ENCODE measurements around the gene ANLN. TPM values are rescaled to one million over a fixed set of nuclear protein-coding genes. Genes with fewer than 3 reads are reported as not detected.
"Not testable (repeated sequence)": the region's sequence is repeated elsewhere in the genome, so short reads cannot be mapped to it uniquely, and the experiment has no call there.

Gene ANLN
- total RNA-seq, 2 experiments from 2014 or later = 65.1 to 69.0 TPM

GRCh38 chr7:36466001-36466400, 76.3 kb downstream of the ANLN start:
- H3K4me3 Mint-ChIP-seq; H3K36me3 Mint-ChIP-seq (ENCODE audit: low read depth); H3K4me1 Mint-ChIP-seq; DNase-seq; H3K27ac Mint-ChIP-seq; H3K9me3 Mint-ChIP-seq; POLR2A ChIA-PET; CTCF ChIA-PET: not testable (repeated sequence)
- H3K27me3 Mint-ChIP-seq = peaks cover 12% of the 10 kb centered on the region

- H3K9me3 Mint-ChIP-seq = no peaks in the 10 kb centered on the region
- H3K36me3 Mint-ChIP-seq (ENCODE audit: low read depth) = peaks cover 2% of the 10 kb centered on the region
- CTCF ChIA-PET = interaction anchor here (1.5 kb wide), 1 partner anchor 713 kb away, joined by 6 read pairs; no protein-coding TSS in a partner anchor
- no peak overlapping the region for H3K27ac Mint-ChIP-seq
- peaks cover 8% of the 10 kb centered on the region for H3K27me3 Mint-ChIP-seq
- no peak for DNase-seq
- POLR2A ChIA-PET = no interaction called here
- peaks cover 5% of the 10 kb centered on the region for H3K4me1 Mint-ChIP-seq
- H3K4me3 Mint-ChIP-seq = no peak overlapping the region
These were observed 78.9 kb downstream of the ANLN start for GRCh38 chr7:36468370-36469101.

GRCh38 chr7:36469236-36469635, 79.6 kb downstream of the ANLN start:
- CTCF ChIA-PET = interaction anchor here (1.5 kb wide), 1 partner anchor 713 kb away, joined by 6 read pairs; no protein-coding TSS in a partner anchor
- H3K36me3 Mint-ChIP-seq (ENCODE audit: low read depth) = peaks cover 2% of the 10 kb centered on the region
- POLR2A ChIA-PET = no interaction called here
- no peak overlapping the region for H3K27ac Mint-ChIP-seq
- no peak for DNase-seq
- H3K27me3 Mint-ChIP-seq = peaks cover 5% of the 10 kb centered on the region
- H3K4me3 Mint-ChIP-seq = no peak overlapping the region
- H3K9me3 Mint-ChIP-seq = no peaks in the 10 kb centered on the region
- peaks cover 12% of the 10 kb centered on the region for H3K4me1 Mint-ChIP-seq

GRCh38 chr7:36472141-36472729, 82.6 kb downstream of the ANLN start:
- Mint-ChIP-seq H3K9me3 (no peaks in the 10 kb centered on the region), H3K27ac (no peak overlapping the region), H3K36me3 (ENCODE audit: low read depth) (no peaks in the 10 kb centered on the region), H3K27me3 (no peaks in the 10 kb centered on the region), H3K4me1 (peaks cover 24% of the 10 kb centered on the region), H3K4me3 (no peak overlapping the region)
- ChIA-PET POLR2A (no interaction called here), CTCF (interaction anchor here (1.5 to 3.1 kb wide), 2 partner anchors 198 to 206 kb away, joined by 3 to 13 read pairs; no protein-coding TSS in a partner anchor)
- no peak for DNase-seq

GRCh38 chr7:36473454-36474282, 84.0 kb downstream of the ANLN start:
- peak; percentile 48 for DNase-seq
- Mint-ChIP-seq H3K36me3 (ENCODE audit: low read depth) (no peaks in the 10 kb centered on the region), H3K9me3 (no peaks in the 10 kb centered on the region), H3K27me3 (no peaks in the 10 kb centered on the region), H3K4me1 (peaks cover 24% of the 10 kb centered on the region), H3K4me3 (no peak overlapping the region), H3K27ac (no peak overlapping the region)
- ChIA-PET CTCF (interaction anchor here (0.6 to 3.1 kb wide), 5 partner anchors 14 to 708 kb away, joined by 3 to 17 read pairs (median 9); no protein-coding TSS in a partner anchor), POLR2A (no interaction called here)

GRCh38 chr7:36474283-36475010, 84.8 kb downstream of the ANLN start:
- POLR2A ChIA-PET = interaction anchor here (1.3 kb wide), 1 partner anchor 707 kb away, joined by 3 read pairs; no protein-coding TSS in a partner anchor
- no peaks in the 10 kb centered on the region for H3K36me3 Mint-ChIP-seq (ENCODE audit: low read depth)
- H3K4me3 Mint-ChIP-seq = no peak overlapping the region

GRCh38 chr7:36475011-36475342, 85.3 kb downstream of the ANLN start:
- H3K27me3 Mint-ChIP-seq = no peaks in the 10 kb centered on the region
- peaks cover 3% of the 10 kb centered on the region for H3K36me3 Mint-ChIP-seq (ENCODE audit: low read depth)
- H3K9me3 Mint-ChIP-seq = peaks cover 8% of the 10 kb centered on the region
- no peak overlapping the region for H3K27ac Mint-ChIP-seq
- peaks cover 23% of the 10 kb centered on the region for H3K4me1 Mint-ChIP-seq
- no peak for DNase-seq
- no peak overlapping the region for H3K4me3 Mint-ChIP-seq
- ChIA-PET CTCF (interaction anchor here (0.9 to 3.1 kb wide), 5 partner anchors 13 to 725 kb away, joined by 3 to 17 read pairs (median 9); no protein-coding TSS in a partner anchor), POLR2A (interaction anchor here (1.3 kb wide), 1 partner anchor 707 kb away, joined by 3 read pairs; no protein-coding TSS in a partner anchor)

More at GRCh38 chr7:36474283-36475010, 84.8 kb downstream of the ANLN start:
- Mint-ChIP-seq H3K4me1 (peaks cover 24% of the 10 kb centered on the region), H3K9me3 (peaks cover 6% of the 10 kb centered on the region), H3K27ac (no peak overlapping the region), H3K27me3 (no peaks in the 10 kb centered on the region)
- DNase-seq = peak; percentile 19
- CTCF ChIA-PET = interaction anchor here (0.9 to 3.1 kb wide), 5 partner anchors 13 to 726 kb away, joined by 3 to 17 read pairs (median 9); no protein-coding TSS in a partner anchor

- Mint-ChIP-seq H3K9me3 (peaks cover 9% of the 10 kb centered on the region), H3K36me3 (ENCODE audit: low read depth) (peaks cover 7% of the 10 kb centered on the region), H3K27me3 (no peaks in the 10 kb centered on the region), H3K4me3 (no peak overlapping the region), H3K27ac (no peak overlapping the region), H3K4me1 (peaks cover 22% of the 10 kb centered on the region)
- no peak for DNase-seq
- CTCF ChIA-PET = interaction anchor here (1.1 to 3.1 kb wide), 5 partner anchors 12 to 725 kb away, joined by 4 to 17 read pairs (median 9); no protein-coding TSS in a partner anchor
- POLR2A ChIA-PET = interaction anchor here (1.3 kb wide), 1 partner anchor 706 kb away, joined by 3 read pairs; no protein-coding TSS in a partner anchor
These were observed 85.7 kb downstream of the ANLN start for GRCh38 chr7:36475381-36475780.

GRCh38 chr7:36478745-36479144, 89.1 kb downstream of the ANLN start:
- POLR2A ChIA-PET = interaction anchor here (0.6 kb wide), 1 partner anchor 357 kb away, joined by 4 read pairs; no protein-coding TSS in a partner anchor
- peaks cover 9% of the 10 kb centered on the region for H3K9me3 Mint-ChIP-seq
- H3K27ac Mint-ChIP-seq = no peak overlapping the region
- no peak for DNase-seq
- peaks cover 17% of the 10 kb centered on the region for H3K4me1 Mint-ChIP-seq
- CTCF ChIA-PET = interaction anchor here (1.5 kb wide), 1 partner anchor 720 kb away, joined by 4 read pairs; no protein-coding TSS in a partner anchor
- H3K27me3 Mint-ChIP-seq = no peaks in the 10 kb centered on the region
- peaks cover 12% of the 10 kb centered on the region for H3K36me3 Mint-ChIP-seq (ENCODE audit: low read depth)
- H3K4me3 Mint-ChIP-seq = no peak overlapping the region

- POLR2A ChIA-PET = not testable (repeated sequence)
These were observed 94.2 kb downstream of the ANLN start for GRCh38 chr7:36483853-36484252.

GRCh38 chr7:36484265-36484664, 94.6 kb downstream of the ANLN start:
- POLR2A ChIA-PET = no interaction called here
- Mint-ChIP-seq H3K36me3 (ENCODE audit: low read depth) (peaks cover 12% of the 10 kb centered on the region), H3K9me3 (peaks cover 3% of the 10 kb centered on the region), H3K27me3 (no peaks in the 10 kb centered on the region), H3K27ac (no peak overlapping the region), H3K4me1 (peaks cover 1% of the 10 kb centered on the region), H3K4me3 (no peak overlapping the region)
- CTCF ChIA-PET = interaction anchor here (1.4 kb wide), 1 partner anchor 698 kb away, joined by 4 read pairs; no protein-coding TSS in a partner anchor
- DNase-seq = no peak

More at GRCh38 chr7:36483853-36484252, 94.2 kb downstream of the ANLN start:
- not testable (repeated sequence) for H3K27ac Mint-ChIP-seq, H3K9me3 Mint-ChIP-seq, DNase-seq, H3K4me1 Mint-ChIP-seq, H3K27me3 Mint-ChIP-seq, H3K4me3 Mint-ChIP-seq
- CTCF ChIA-PET = interaction anchor here (1.4 kb wide), 1 partner anchor 698 kb away, joined by 4 read pairs; no protein-coding TSS in a partner anchor
- H3K36me3 Mint-ChIP-seq (ENCODE audit: low read depth) = peaks cover 12% of the 10 kb centered on the region

- no peak overlapping the region for H3K4me3 Mint-ChIP-seq
- POLR2A ChIA-PET = no interaction called here
- no peak for DNase-seq
- peaks cover 1% of the 10 kb centered on the region for H3K4me1 Mint-ChIP-seq
- no peaks in the 10 kb centered on the region for H3K9me3 Mint-ChIP-seq
- H3K27me3 Mint-ChIP-seq = peaks cover 2% of the 10 kb centered on the region
- CTCF ChIA-PET = interaction anchor here (4.7 to 4.9 kb wide), 2 partner anchors 184 to 696 kb away, joined by 58 to 78 read pairs; no protein-coding TSS in a partner anchor
- H3K27ac Mint-ChIP-seq = no peak overlapping the region
- peaks cover 5% of the 10 kb centered on the region for H3K36me3 Mint-ChIP-seq (ENCODE audit: low read depth)
These were observed 96.7 kb downstream of the ANLN start for GRCh38 chr7:36486336-36486735.
